Measurements from ENCODE around the gene ITGB7.
A peak's percentile ranks its signal among the peaks of the same experiment; 100 is the strongest.
"Not testable (repeated sequence)": the region's sequence is repeated elsewhere in the genome, so short reads cannot be mapped to it uniquely, and the experiment has no call there.

Gene ITGB7

GRCh38 chr12:53217051-53217930 is 10.2 kb upstream of the ITGB7 start:
- DNase-seq: peak; percentile 51

- DNase-seq: no peak
Observed at GRCh38 chr12:53215497-53215896, 8.4 kb upstream of the ITGB7 start.

GRCh38 chr12:53214687-53215455 is 7.8 kb upstream of the ITGB7 start:
- DNase-seq: peak; percentile 44

- DNase-seq: no peak
Observed at GRCh38 chr12:53214221-53214620, 7.2 kb upstream of the ITGB7 start.

GRCh38 chr12:53213348-53213747 is 6.3 kb upstream of the ITGB7 start:
- peak; percentile 81 for DNase-seq

- DNase-seq: no peak
Observed at GRCh38 chr12:53212931-53213330, 5.9 kb upstream of the ITGB7 start.

GRCh38 chr12:53211476-53212381 is 4.7 kb upstream of the ITGB7 start:
- peak; percentile 28 for DNase-seq

- peak; percentile 3 for DNase-seq
Observed at GRCh38 chr12:53210843-53211242, 3.8 kb upstream of the ITGB7 start.

- DNase-seq: no peak
Observed at GRCh38 chr12:53208877-53209463, 1.9 kb upstream of the ITGB7 start.

GRCh38 chr12:53208435-53208834 is 1.4 kb upstream of the ITGB7 start:
- DNase-seq: no peak

GRCh38 chr12:53205747-53206419 is 1.2 kb downstream of the ITGB7 start:
- peak; percentile 61 for DNase-seq

- DNase-seq: no peak
Observed at GRCh38 chr12:53204351-53204750, 2.7 kb downstream of the ITGB7 start.

- not testable (repeated sequence) for DNase-seq
Observed at GRCh38 chr12:53202316-53202715, 4.7 kb downstream of the ITGB7 start.

GRCh38 chr12:53201639-53202038 is 5.4 kb downstream of the ITGB7 start:
- DNase-seq: no peak

GRCh38 chr12:53201177-53201541 is 5.9 kb downstream of the ITGB7 start:
- DNase-seq: no peak

GRCh38 chr12:53200458-53201176 is 6.4 kb downstream of the ITGB7 start:
- DNase-seq: no peak

GRCh38 chr12:53200107-53200457 is 7.0 kb downstream of the ITGB7 start:
- no peak for DNase-seq

GRCh38 chr12:53199700-53200099 is 7.4 kb downstream of the ITGB7 start:
- DNase-seq: peak; percentile 2

- DNase-seq: no peak
Observed at GRCh38 chr12:53198486-53199110, 8.5 kb downstream of the ITGB7 start.

- DNase-seq: no peak
Observed at GRCh38 chr12:53197011-53197640, 9.9 kb downstream of the ITGB7 start.
